Rectal smooth muscle tissue (tissue), 1 donor: ENCODE results near the gene MANF.

ENCODE experiments used
- H3K27ac ChIP-seq: one replicate; pipeline ENCODE4 v1.7.0; 2013; ENCODE audit warnings: low read depth, low read length, inconsistent platforms
- H3K27me3 ChIP-seq: one replicate; pipeline ENCODE4 v1.7.0; 2013; ENCODE audit warnings: low read length; ENCODE audit not compliant: control insufficient read depth, insufficient read depth
- H3K36me3 ChIP-seq: one replicate; pipeline ENCODE4 v1.7.0; 2013; ENCODE audit warnings: low read length; ENCODE audit not compliant: control insufficient read depth, insufficient read depth
- H3K4me1 ChIP-seq: one replicate; pipeline ENCODE4 v1.7.0; 2013; ENCODE audit warnings: low read length; ENCODE audit not compliant: control insufficient read depth, insufficient read depth
- H3K4me3 ChIP-seq: one replicate; pipeline ENCODE4 v1.7.0; 2013; ENCODE audit warnings: low read length
- H3K9ac ChIP-seq: one replicate; pipeline ENCODE4 v1.7.0; 2013; ENCODE audit warnings: low read length

MANF gene

DNA sequence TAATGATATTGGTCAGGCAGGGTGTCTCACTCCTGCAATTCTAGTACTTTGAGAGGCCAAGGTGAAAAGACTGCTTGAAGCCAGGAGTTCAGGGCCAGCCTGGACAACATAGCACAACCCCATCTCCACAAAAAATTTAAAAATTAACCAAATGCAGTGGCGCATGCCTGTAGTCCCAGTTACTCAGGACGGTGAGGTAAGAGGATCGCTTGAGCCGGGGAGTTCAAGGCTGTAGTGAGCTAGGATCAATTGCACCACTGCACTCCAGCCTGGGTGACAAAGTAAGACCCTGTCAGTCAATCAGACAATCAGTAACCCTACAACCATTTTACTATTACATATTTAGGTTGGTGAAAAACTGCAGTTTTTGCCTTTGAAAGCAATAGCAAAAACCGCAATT, 49.0 kb downstream of the MANF start:
- H3K9ac ChIP-seq, result no peak overlapping the region
- H3K4me1 ChIP-seq, result no peaks in the 10 kb centered on the region
- peaks cover 3% of the 10 kb centered on the region for H3K36me3 ChIP-seq
- H3K27me3 ChIP-seq, result no peaks in the 10 kb centered on the region
- no peak overlapping the region for H3K27ac ChIP-seq
- H3K4me3 ChIP-seq, result no peak overlapping the region

DNA sequence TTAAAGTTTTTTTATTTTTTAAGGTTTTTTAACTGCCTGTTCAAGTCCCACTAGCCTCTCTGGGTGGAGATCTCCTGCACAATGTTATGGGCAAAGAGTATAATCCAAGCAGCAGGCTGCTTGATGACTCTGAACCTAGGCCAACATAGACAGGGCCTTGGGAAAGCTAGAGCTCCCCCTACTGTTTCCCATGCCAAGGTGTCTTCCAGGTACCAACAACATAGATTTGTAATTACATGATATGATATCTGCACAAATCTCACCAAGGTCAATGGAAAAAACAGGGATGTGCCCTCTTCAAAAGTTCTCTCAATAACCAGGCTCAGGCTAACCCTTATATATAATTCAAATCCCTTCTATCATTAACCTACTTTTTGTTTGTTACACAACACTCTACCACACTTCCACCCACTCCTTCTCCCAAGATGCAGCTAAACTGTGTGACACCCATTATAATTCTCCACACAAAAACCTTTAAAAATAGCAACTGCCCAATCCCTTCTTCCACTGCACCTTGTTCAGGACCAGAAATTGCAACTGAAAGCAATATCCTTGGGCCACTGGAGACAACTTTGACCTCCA, 49.7 kb downstream of the MANF start:
- H3K36me3 ChIP-seq, result peaks cover 3% of the 10 kb centered on the region
- H3K27me3 ChIP-seq, result no peaks in the 10 kb centered on the region
- H3K9ac ChIP-seq, result peak overlapping the region; percentile 13
- no peak overlapping the region for H3K4me3 ChIP-seq
- no peak overlapping the region for H3K27ac ChIP-seq
- no peaks in the 10 kb centered on the region for H3K4me1 ChIP-seq

- no peak overlapping the region for H3K27ac ChIP-seq
- no peaks in the 10 kb centered on the region for H3K27me3 ChIP-seq
- no peak overlapping the region for H3K4me3 ChIP-seq
- no peak overlapping the region for H3K9ac ChIP-seq
- no peaks in the 10 kb centered on the region for H3K4me1 ChIP-seq
- peaks cover 15% of the 10 kb centered on the region for H3K36me3 ChIP-seq
Observed at GRCh38 chr3:51436998-51437639, 52.0 kb downstream of the MANF start.
